Esophagus squamous epithelium (tissue), 5 donors: Measurements from ENCODE around the gene HERC2. TPM values are rescaled to one million over a fixed set of nuclear protein-coding genes. Genes with fewer than 3 reads are reported as not detected.

Source experiments
- DNase-seq: peaks from one replicate; lab custom pipeline; 2025; lab: John Stamatoyannopoulos, UW
- H3K27ac ChIP-seq, 4 donors: fragments of 200-600 bp; sonication (generic); one replicate each; pipeline ENCODE4 v1.5.1; 2016 to 2019; ENCODE audit warnings: mild to moderate bottlenecking in 1 of 4
- H3K27me3 ChIP-seq, 4 donors: fragments of 200-600 bp; sonication (generic); 1 replicate in 3 of 4; 2 replicates in 1 of 4; pipeline versions ENCODE4 v1.5.1 to v1.6.0; 2017 to 2021; ENCODE audit warnings: antibody characterized with exemption in 1 of 4
- H3K36me3 ChIP-seq, 3 donors: fragments of 200-600 bp; sonication (generic); one replicate each; pipeline ENCODE4 v1.5.1; 2016 to 2019
- H3K4me1 ChIP-seq, 3 donors: fragments of 200-600 bp; sonication (generic); one replicate each; pipeline ENCODE4 v1.5.1; 2017 to 2019
- H3K4me3 ChIP-seq, 4 donors: fragments of 200-600 bp; sonication (generic); 1 replicate in 3 of 4; 2 replicates in 1 of 4; pipeline ENCODE4 v1.5.1; 2016 to 2019; ENCODE audit warnings: mild to moderate bottlenecking in 2 of 4, moderate library complexity in 1 of 4
- H3K9me3 ChIP-seq, 3 donors: fragments of 200-600 bp; sonication (generic); one replicate each; pipeline ENCODE4 v1.5.1; 2016 to 2019
- POLR2A ChIP-seq, 4 donors: fragments of 450-650 bp; IDR thresholded peaks; one replicate each; pipeline ENCODE4 v1.6.1; 2017; ENCODE audit warnings: antibody characterized with exemption in 4 of 4, mild to moderate bottlenecking in 4 of 4, moderate library complexity in 3 of 4
- WGBS, 2 donors: methylation state at CpG; one replicate each; pipeline ENCODE4 v1.1.5; 2018; 5-methylcytosine and 5-hydroxymethylcytosine counted together
- intact Hi-C: fragments of 100-400 bp; cut with DNase I; formaldehyde crosslinking; loops from one replicate; pipeline ENCODE4 v1.15.0; 2022
- total RNA-seq, 4 donors: library from RNA; depleted of rRNA; stranded (reverse); fragments of >200 nt; gene quantifications; one replicate each; pipeline ENCODE4 v1.1.0, GENCODE V29; 2016
- TF ChIP-seq, protein P1 (sequence below), 6 experiments: fragments of 450-650 bp in 4 of 6; fragments of 200-600 bp in 2 of 6; sonication (generic) in 2 of 6; IDR thresholded peaks; one replicate each; pipeline ENCODE4 v1.5.1; 2016 to 2019; ENCODE audit warnings: antibody characterized with exemption in 6 of 6, mild to moderate bottlenecking in 4 of 6, moderate library complexity in 4 of 6
- donor health status: DM: yes; HTN: yes; CAD: no.

HERC2 gene
- total RNA-seq, 4 donors from 2014 or later, result 32.2 to 45.0 (median 39.2) TPM

GRCh38 chr15:28274635-28275034 is 47.3 kb downstream of the HERC2 start:
- WGBS, 2 donors, result 92 to 98% methylated on average over 13 to 16 of the region's 16 CpGs
- Histone ChIP-seq H3K9me3 (no peaks in the 10 kb centered on the region), H3K27ac (no peak overlapping the region), H3K4me1 (no peaks in the 10 kb centered on the region), H3K27me3 (no peaks in the 10 kb centered on the region), H3K36me3 (peaks cover 0 to 90% (median 17%) of the 10 kb centered on the region in 3 donors), H3K4me3 (no peak overlapping the region)
- DNase-seq, result no peak
- TF ChIP-seq, protein P1, sequence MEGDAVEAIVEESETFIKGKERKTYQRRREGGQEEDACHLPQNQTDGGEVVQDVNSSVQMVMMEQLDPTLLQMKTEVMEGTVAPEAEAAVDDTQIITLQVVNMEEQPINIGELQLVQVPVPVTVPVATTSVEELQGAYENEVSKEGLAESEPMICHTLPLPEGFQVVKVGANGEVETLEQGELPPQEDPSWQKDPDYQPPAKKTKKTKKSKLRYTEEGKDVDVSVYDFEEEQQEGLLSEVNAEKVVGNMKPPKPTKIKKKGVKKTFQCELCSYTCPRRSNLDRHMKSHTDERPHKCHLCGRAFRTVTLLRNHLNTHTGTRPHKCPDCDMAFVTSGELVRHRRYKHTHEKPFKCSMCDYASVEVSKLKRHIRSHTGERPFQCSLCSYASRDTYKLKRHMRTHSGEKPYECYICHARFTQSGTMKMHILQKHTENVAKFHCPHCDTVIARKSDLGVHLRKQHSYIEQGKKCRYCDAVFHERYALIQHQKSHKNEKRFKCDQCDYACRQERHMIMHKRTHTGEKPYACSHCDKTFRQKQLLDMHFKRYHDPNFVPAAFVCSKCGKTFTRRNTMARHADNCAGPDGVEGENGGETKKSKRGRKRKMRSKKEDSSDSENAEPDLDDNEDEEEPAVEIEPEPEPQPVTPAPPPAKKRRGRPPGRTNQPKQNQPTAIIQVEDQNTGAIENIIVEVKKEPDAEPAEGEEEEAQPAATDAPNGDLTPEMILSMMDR (IDR thresholded peaks at IDR 0.05), result no peak
- TF ChIP-seq POLR2A (IDR thresholded peaks at IDR 0.05), result no peak
- intact Hi-C loops, result no loop called here

DNA sequence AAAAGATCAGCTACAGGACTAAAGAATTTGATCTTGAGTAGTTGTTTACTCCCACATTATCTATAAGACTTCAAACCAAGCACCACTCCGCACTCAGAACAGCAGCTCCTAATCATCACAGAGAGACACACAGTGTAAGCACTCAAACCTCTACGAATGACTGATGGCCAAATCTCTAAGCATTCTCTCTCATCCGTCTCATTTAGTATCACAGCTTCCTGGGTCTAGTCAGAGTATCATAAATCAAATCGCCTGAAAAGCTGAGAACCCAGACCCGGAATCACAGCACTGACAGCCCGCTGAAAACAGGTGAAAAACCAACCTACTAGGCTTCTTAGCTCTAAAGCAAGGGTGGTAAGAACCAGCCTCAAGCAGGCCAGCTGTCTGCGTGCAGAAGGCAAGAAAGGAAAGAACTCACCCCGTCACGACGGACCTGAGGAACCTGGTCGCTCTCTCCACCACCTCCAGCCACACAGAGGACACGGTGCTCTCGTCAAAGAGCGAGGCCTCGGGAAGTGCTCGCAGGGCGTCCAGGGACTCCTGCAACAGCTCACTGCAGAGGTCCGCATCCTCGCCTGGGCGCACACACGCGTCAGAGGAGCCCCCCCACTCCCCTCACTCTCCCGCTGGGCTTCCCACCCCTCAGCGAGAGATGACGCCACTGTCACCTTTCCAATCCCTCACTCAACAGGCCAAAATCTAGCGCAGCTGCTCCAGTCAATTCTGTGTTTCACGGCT is 47.9 kb downstream of the HERC2 start:
- Histone ChIP-seq H3K36me3 (peaks cover 0 to 90% (median 17%) of the 10 kb centered on the region in 3 donors), H3K27me3 (no peaks in the 10 kb centered on the region), H3K9me3 (no peaks in the 10 kb centered on the region), H3K4me3 (no peak overlapping the region), H3K4me1 (no peaks in the 10 kb centered on the region), H3K27ac (no peak overlapping the region)
- DNase-seq, result no peak
- intact Hi-C loops, result no loop called here
- WGBS, 2 donors, result 92 to 95% methylated on average over 8 to 18 of the region's 27 CpGs
- TF ChIP-seq POLR2A (IDR thresholded peaks at IDR 0.05), result no peak
- TF ChIP-seq, protein P1 (IDR thresholded peaks at IDR 0.05), result no peak

DNA sequence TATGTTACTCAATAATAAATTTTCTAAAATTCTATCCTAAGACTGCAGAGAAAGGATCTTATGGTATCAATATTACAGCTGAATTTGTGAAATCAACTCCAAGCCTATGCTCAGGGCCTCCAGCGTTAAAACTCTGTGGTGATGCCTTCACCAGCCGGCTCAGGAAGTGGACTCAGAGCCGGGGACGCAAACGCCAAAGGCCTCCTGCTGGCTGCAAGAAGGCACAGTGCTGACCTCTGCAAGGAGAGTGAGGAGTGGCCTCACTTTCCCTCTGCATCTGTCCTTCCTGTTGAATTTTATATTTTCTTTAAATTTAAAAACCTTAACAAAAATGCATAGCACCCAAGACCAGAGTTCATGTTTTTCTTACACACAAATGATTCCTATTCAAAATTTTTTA is 48.5 kb downstream of the HERC2 start:
- Histone ChIP-seq H3K36me3 (peaks cover 0 to 90% (median 20%) of the 10 kb centered on the region in 3 donors), H3K4me1 (no peaks in the 10 kb centered on the region), H3K4me3 (no peak overlapping the region), H3K27ac (no peak overlapping the region), H3K9me3 (no peaks in the 10 kb centered on the region), H3K27me3 (no peaks in the 10 kb centered on the region)
- TF ChIP-seq, protein P1 (IDR thresholded peaks at IDR 0.05), result no peak
- no peak for TF ChIP-seq POLR2A (IDR thresholded peaks at IDR 0.05)
- intact Hi-C loops, result no loop called here
- 73 to 91% methylated on average over 5 of the region's 5 CpGs for WGBS, 2 donors
- no peak for DNase-seq

DNA sequence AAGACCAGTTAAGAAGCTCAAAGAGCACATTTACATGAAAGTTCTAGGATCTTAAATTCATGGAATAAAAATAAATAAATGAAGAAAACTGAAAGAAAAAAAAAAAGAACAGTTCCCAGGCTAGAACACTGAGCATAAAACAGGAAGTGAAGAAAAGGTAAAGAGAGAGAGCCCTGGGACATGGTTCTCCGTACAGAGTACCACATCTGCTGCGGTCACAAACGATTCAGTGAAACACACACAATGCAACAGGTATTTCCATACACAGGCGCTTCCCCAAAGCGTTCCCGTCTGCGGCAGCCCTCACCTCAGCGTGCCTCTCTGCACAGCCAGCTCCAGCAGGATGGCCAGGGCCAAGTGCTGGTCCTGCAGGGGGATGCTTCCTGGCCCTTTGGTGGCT is 49.4 kb downstream of the HERC2 start:
- H3K36me3 ChIP-seq, result peaks cover 0 to 90% (median 29%) of the 10 kb centered on the region in 3 donors

GRCh38 chr15:28271697-28272260 is 50.2 kb downstream of the HERC2 start:
- H3K27ac ChIP-seq, result no peak overlapping the region
- H3K27me3 ChIP-seq, result no peaks in the 10 kb centered on the region
- H3K9me3 ChIP-seq, result no peaks in the 10 kb centered on the region
- TF ChIP-seq, protein P1 (IDR thresholded peaks at IDR 0.05), result no peak
- no peak for TF ChIP-seq POLR2A (IDR thresholded peaks at IDR 0.05)
- intact Hi-C loops, result no loop called here
- DNase-seq, result no peak
- H3K4me1 ChIP-seq, result no peaks in the 10 kb centered on the region
- 89 to 92% methylated on average over 14 of the region's 15 CpGs for WGBS, 2 donors
- H3K36me3 ChIP-seq, result peaks cover 3 to 90% (median 31%) of the 10 kb centered on the region in 3 donors
- no peak overlapping the region for H3K4me3 ChIP-seq

More for the DNA sequence above, 49.4 kb downstream of the HERC2 start:
- Histone ChIP-seq H3K27me3 (no peaks in the 10 kb centered on the region), H3K27ac (no peak overlapping the region), H3K4me1 (no peaks in the 10 kb centered on the region), H3K4me3 (no peak overlapping the region), H3K9me3 (no peaks in the 10 kb centered on the region)
- intact Hi-C loops, result no loop called here
- no peak for TF ChIP-seq POLR2A (IDR thresholded peaks at IDR 0.05)
- TF ChIP-seq, protein P1 (IDR thresholded peaks at IDR 0.05), result no peak
- WGBS, 2 donors, result 87 to 93% methylated on average over 8 of the region's 8 CpGs
- DNase-seq, result no peak
